OCI-M2 (cell line): Measurements from ENCODE around the gene POLE4.

Source experiments
- DNase-seq: peaks from one replicate; lab custom pipeline; 2025; ENCODE audit not compliant: unreplicated experiment; lab: John Stamatoyannopoulos, UW

The POLE4 gene, protein sequence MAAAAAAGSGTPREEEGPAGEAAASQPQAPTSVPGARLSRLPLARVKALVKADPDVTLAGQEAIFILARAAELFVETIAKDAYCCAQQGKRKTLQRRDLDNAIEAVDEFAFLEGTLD

GRCh38 chr2:74958274-74959105 lies at the start of gene POLE4:
Gene POLE4, plus strand, starts transcription at chr2:74958643. Its CDS starts 37 bp downstream, at chr2:74958680.
- DNase-seq: peak; percentile 26

DNA sequence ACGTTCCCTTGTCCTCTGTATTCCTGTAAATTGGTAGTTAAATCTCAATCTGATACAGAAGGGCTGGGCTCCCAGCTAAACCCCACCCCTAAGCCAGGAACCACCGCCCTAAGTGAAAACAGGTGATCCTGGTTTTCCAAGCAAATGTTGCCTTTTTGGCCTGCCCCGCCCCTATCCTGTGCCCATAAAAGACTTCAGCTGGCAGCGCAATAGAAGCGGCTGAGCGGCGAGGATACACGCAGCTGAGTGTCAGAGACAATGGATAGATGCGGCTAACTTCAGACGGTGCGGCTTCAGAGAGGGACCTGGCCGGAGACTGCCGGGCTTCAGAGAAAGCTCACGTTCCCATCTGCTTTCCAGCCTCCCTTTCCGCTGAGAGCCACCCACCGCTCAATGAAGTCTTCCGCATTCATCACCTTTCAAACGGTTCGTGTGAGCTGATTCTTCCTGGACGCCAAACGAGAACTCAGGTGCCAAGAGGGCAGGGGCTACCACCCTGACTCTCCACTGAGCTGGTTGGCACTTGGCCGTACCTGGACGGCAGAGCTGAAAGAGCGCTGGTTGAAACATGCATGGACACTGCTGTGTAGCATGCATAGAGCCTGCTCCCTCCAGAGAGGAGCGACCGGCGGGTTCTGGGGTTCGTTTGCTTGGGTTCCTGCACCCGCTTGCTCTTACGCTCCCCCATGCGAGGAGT lies 49.5 kb upstream of the POLE4 start:
- DNase-seq: no peak

- no peak for DNase-seq
Measured at GRCh38 chr2:74910245-74910644, 48.2 kb upstream of the POLE4 start.

- no peak for DNase-seq
Measured at GRCh38 chr2:74911061-74911460, 47.4 kb upstream of the POLE4 start.

GRCh38 chr2:74915743-74916142 lies 42.7 kb upstream of the POLE4 start:
- no peak for DNase-seq

- no peak for DNase-seq
Measured at GRCh38 chr2:74916394-74916793, 42.0 kb upstream of the POLE4 start.

DNA sequence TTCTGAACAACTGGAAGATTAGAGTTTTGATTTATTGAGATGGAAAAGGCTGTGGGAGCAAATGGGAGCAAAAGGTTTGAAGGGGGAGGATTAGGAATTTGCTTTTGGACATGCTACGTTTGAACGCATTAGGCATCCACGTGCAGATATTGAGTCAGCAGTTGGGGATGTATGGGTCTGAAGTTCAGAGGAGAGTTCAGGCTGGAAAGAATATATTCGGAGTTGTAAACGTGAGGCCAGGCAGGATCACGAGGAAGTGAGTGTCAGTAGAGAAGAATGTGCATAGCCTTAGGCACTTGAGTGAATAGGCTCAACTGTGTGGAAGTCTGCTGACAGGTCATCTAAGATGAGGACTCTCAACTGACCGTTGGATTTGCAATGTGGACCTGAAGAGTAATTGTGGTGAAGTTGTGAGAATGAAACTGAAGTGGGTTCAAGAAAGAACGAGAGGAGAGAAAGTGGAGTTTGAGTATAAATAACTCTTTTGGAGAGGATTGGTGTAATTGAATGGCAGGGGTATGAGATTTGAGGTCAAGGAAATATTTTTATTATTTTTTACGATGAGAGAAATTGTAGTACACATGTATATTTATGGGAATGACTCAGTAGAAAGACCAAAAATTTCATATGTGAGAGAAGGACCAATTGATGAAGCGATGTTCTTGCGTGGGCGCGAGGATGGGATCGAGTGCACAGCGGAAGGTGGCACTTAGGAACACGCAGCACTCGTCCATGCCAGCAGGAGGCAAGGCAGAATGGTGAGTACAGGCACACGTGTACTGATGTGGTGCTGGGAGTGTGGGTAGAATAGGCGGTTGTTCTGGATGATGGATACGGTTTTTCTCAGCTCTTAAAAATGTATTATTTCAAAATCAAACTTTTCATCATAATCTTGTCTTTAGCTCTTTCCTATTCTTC lies 40.5 kb upstream of the POLE4 start:
- DNase-seq: no peak

DNA sequence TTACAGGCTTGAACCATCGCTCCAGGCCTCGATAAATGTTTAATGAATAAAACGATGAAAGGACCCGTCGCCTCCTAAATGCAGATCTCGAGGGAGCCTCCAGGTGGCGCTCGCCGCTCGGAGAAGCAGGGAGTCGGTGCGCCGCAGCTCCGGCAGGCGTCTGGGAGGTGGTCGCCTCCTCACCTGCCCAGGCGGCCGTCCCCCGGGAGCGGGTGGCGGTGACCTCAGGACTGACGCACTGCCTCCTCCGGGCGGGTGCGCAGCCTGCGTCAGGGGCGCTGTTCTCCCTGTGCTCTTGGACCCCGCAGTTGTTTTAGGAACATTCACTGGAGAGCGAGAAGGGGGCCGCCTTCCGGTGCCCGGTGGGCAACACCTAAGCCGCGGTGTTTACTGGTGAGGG lies 38.6 kb upstream of the POLE4 start:
- no peak for DNase-seq

DNA sequence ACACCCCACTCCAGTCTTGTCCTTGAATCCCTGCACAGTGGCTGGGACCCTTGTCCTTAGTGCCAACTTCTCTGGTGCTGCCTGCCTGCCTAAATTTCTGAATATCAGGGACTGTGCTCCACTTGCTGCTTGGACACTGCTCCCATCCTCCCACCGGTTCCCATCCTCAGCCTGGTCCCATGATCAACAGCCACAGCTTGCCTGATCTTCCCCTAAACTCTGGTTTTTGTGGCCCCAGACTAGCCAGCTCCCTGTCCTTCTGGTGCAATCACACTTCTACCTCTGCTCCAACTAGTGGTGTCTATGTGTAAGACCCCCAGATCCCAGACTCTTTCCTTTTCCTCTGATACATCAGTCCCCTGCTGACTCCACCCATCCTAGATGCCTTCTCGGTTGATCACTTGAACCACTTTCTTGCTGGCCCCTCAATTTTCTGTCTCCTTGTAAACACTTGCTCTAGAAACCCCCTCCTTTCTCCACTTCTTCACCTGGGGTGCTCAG lies 37.2 kb upstream of the POLE4 start:
- DNase-seq: no peak

- DNase-seq: peak; percentile 49
Measured at GRCh38 chr2:74922592-74923227, 35.7 kb upstream of the POLE4 start.

DNA sequence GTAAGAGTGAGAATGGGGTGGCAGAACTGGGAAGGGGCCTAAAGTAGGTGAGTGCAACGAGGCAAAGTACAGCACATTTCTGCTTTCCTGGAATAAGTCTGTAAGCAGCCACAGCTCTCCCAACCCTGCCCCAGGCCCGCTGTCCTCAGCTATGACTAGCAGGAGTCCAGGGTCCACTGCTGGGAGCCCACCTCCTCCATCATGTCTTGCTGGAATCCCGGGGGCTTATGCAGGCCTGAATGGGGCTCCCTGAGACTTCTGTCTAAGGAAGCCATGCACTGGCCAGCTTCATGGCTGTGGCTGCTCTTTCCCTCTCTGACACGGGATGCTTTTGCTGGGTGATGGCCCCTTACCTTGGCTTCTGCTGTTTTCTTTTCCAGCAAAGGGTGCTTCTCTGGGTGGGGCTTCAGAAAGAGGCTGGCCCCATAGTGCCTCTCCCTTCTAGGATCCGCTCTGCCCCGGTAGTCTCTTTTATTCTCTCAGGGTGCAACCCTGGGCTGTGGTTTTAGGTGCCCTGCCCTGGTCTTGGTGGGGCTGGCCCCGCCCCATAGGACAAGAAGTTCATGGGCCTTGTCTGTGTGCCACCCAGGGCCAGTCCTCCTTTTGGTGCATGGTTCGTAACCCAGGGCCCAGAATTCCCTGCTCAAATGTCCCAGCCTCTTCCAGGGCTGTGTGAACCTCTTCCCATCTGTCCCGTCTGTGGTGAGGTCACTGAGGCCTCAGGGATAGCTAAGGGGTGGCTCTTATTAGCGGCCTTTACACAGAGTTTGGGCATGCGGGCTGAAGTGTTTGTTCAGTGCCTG lies 33.8 kb upstream of the POLE4 start:
- no peak for DNase-seq

DNA sequence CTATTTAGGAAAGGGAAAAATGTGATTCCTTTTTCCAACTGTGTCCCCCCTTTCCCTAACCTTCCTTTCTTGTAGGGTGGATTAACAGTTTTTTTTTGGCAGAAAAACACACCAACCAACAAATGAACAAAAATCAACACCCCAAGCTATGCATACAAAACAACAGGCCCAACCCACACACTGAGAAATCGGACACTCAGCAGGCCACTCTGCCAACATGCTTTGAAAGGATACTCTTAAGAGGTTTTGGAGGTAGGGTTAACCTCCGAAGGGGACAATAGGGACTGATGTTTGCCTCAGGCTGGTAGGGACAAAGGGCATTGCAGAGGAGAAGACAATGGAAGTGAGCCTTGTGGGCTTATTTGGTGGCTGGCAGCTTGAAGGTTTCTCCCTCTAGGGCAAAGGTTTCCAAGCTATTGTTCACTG lies 33.1 kb upstream of the POLE4 start:
- DNase-seq: no peak

DNA sequence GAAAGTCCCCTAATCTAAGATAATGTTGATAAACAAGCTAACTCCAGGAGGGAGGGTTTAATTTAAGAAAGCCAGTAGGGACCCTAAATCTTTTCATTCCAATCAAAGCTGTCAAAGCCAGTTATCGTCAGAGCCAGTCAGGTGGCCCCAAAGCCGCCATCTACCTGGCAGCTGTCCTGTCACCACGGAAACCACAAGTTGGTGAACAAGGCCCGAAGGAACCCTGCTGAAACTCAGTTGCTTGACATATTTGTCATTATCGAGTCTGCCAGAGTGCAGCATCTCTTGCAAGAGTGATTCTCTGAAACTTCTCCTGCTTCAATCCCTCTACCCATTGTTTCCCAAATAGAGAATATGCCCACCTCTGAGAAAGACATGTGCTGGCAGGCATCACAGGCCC lies 30.8 kb upstream of the POLE4 start:
- DNase-seq: no peak

DNA sequence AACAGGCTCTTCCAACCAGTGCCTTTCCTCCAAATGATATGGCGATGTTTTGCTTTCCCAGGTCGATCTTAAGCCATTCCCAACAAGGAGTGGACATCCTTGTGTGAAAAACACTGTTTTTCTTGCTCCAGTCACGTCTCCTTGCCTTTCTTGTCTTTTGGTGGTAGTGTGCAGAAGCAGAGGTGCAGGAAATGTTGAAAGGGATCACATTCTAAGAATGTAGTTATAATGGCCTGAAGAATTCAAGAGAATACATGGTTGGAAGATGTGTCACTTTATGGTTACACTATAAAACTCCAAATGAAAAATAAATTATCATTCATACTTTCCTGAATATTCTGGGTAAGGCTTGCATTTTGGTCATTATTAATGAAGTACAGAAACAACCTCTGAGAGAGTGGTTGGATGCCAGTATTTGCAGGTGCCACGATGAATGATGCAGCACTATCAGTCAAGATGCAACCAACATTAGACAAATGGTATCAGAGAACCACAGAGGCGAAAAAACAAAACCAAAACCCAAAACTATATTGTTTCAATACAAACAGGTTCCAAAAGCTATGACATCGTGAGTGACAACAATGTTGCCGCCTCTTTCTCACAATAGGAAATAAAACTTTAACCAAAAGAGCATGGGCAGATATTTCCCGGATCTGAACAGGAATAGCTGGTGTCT lies 27.5 kb upstream of the POLE4 start:
- DNase-seq: no peak

DNA sequence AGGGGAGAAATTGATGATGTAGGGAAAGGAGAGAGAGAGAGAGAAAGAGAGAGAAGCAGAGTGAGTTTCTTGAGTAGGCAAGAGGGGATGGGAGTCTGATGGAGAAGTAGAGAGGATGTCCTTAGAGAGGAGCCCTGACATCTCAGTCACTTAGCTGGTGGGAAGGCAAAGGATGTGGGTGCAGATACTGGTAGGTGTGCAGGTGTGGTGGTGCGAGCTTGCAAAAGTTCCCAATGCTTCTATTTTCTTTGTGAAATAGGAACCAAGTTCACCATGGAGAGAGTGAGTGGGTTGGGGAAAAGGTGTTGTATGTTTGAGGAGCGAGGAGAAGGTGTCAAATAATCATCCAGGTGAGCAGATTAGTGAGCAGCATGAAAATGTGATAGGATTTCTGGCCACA lies 26.5 kb upstream of the POLE4 start:
- no peak for DNase-seq

- no peak for DNase-seq
Measured at GRCh38 chr2:74935975-74936391, 22.5 kb upstream of the POLE4 start.

DNA sequence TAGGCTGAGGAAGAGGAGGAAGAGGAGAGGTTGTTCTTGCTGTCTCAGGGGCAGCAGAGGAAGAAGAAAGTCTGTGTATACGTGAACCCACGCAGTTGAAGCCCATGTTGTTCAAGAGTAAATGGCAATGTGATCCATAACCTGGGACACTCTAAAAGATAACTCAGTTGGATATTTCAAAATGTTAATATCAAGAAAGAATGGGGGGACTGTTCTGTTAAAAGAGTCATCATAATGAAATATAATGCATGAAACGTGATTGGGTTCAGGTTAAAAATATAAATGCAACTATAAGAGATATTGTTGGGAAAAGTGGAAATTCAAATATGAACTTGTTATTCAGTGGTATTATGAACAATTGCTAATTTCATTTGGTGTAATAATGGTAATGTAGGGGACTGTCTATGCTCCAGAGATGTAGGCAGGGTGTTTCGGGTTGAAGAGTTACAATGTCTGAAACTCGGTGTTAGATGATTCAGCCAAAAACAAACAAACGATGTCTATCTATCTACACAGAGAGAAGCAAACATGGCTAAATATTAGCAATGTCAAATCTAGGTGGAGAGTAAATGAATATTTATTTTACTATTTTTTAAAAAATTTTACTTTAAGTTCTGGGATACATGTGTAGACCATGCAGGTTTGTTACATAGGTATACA lies 21.1 kb upstream of the POLE4 start:
- DNase-seq: no peak

- no peak for DNase-seq
Measured at GRCh38 chr2:74938264-74938663, 20.2 kb upstream of the POLE4 start.
